GM19025 (cell line): ENCODE results near the gene USP17L20.
"Not testable (repeated sequence)": the region's sequence is repeated elsewhere in the genome, so short reads cannot be mapped to it uniquely, and the experiment has no call there.

Experiments used
- ATAC-seq: cut with Tn5 transposase; IDR thresholded peaks from one replicate; pipeline ENCODE4 v1.9.1; 2021; ENCODE audit warnings: mild to moderate bottlenecking, low read depth, moderate library complexity; ENCODE audit not compliant: unreplicated experiment

The USP17L20 gene, protein sequence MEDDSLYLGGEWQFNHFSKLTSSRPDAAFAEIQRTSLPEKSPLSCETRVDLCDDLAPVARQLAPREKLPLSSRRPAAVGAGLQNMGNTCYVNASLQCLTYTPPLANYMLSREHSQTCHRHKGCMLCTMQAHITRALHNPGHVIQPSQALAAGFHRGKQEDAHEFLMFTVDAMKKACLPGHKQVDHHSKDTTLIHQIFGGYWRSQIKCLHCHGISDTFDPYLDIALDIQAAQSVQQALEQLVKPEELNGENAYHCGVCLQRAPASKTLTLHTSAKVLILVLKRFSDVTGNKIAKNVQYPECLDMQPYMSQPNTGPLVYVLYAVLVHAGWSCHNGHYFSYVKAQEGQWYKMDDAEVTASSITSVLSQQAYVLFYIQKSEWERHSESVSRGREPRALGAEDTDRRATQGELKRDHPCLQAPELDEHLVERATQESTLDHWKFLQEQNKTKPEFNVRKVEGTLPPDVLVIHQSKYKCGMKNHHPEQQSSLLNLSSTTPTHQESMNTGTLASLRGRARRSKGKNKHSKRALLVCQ

DNA sequence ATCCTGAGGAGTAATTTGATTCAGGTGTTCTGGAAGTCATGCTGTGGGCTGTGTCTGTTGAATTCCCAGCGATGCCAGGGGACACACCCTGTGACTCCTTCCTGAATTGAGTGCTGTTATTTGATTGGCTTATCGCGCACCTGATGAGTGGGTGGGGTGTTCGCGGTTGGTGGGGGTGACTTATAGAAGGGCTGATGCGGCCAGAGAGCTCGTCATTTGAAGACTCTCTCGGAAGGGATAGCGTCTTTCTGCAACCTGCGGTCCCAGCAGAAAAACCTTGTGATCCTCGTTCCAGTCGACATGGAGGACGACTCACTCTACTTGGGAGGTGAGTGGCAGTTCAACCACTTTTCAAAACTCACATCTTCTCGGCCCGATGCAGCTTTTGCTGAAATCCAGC, at the start of gene USP17L20:
USP17L20 (plus strand) TSS at position 301 of the 400 bp plus-strand sequence; CDS start at position 301, 0 bp downstream.
- ATAC-seq, result not testable (repeated sequence)

DNA sequence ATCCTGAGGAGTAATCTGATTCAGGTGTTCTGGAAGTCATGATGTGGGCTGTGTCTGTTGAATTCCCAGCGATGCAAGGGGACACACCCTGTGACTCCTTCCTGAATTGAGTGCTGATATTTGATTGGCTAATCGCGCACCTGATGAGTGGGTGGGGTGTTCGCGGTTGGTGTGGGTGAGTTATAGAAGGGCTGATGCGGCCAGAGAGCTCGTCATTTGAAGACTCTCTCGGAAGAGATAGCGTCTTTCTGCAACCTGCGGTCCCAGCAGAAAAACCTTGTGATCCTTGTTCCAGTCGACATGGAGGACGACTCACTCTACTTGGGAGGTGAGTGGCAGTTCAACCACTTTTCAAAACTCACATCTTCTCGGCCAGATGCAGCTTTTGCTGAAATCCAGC, 47.6 kb upstream of the USP17L20 start, which contains the start of gene USP17L10:
USP17L10 (plus strand) TSS at position 301 of the 400 bp plus-strand sequence; CDS start at position 301, 0 bp downstream.
- ATAC-seq, result not testable (repeated sequence)

DNA sequence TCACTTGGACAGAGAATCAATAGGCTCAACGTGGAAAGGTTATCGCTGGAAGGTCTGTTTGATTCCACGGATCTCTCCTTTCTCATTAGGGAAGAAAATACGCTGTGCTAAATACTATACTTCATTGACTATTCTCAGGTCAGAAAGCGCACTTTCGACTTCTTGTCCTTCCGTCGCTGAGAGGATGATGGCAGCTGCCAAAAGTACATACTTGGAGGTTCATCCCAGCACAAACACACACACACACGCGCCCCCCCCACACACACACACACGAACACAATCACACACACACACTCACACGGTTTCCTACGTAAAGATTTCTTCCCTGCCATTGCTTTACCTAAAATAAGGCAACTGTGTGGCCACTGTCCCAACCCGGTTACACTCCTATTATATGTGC, 43.2 kb upstream of the USP17L20 start:
- not testable (repeated sequence) for ATAC-seq

DNA sequence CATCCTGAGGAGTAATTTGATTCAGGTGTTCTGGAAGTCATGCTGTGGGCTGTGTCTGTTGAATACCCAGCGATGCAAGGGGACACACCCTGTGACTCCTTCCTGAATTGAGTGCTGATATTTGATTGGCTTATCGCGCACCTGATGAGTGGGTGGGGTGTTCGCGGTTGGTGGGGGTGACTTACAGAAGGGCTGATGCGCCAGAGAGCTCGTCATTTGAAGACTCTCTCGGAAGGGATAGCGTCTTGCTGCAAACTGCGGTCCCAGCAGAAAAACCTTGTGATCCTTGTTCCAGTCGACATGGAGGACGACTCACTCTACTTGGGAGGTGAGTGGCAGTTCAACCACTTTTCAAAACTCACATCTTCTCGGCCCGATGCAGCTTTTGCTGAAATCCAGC, 42.8 kb upstream of the USP17L20 start, which contains the start of gene USP17L11:
USP17L11 (plus strand) TSS at position 301 of the 400 bp plus-strand sequence; CDS start at position 301, 0 bp downstream.
- ATAC-seq, result not testable (repeated sequence)

DNA sequence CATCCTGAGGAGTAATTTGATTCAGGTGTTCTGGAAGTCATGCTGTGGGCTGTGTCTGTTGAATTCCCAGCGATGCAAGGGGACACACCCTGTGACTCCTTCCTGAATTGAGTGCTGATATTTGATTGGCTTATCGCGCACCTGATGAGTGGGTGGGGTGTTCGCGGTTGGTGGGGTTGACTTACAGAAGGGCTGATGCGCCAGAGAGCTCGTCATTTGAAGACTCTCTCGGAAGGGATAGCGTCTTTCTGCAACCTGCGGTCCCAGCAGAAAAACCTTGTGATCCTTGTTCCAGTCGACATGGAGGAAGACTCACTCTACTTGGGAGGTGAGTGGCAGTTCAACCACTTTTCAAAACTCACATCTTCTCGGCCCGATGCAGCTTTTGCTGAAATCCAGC, 38.1 kb upstream of the USP17L20 start, which contains the start of gene USP17L12:
USP17L12 (plus strand) TSS at position 301 of the 400 bp plus-strand sequence; CDS start at position 301, 0 bp downstream.
- ATAC-seq, result not testable (repeated sequence)

DNA sequence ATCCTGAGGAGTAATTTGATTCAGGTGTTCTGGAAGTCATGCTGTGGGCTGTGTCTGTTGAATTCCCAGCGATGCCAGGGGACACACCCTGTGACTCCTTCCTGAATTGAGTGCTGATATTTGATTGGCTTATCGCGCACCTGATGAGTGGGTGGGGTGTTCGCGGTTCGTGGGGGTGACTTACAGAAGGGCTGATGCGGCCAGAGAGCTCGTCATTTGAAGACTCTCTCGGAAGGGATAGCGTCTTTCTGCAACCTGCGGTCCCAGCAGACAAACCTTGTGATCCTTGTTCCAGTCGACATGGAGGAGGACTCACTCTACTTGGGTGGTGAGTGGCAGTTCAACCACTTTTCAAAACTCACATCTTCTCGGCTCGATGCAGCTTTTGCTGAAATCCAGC, 33.3 kb upstream of the USP17L20 start, which contains the start of gene USP17L13:
USP17L13 (plus strand) TSS at position 301 of the 400 bp plus-strand sequence; CDS start at position 301, 0 bp downstream.
- ATAC-seq, result not testable (repeated sequence)

GRCh38 chr4:9230249-9230648, 27.7 kb upstream of the USP17L20 start:
- ATAC-seq, result not testable (repeated sequence)

DNA sequence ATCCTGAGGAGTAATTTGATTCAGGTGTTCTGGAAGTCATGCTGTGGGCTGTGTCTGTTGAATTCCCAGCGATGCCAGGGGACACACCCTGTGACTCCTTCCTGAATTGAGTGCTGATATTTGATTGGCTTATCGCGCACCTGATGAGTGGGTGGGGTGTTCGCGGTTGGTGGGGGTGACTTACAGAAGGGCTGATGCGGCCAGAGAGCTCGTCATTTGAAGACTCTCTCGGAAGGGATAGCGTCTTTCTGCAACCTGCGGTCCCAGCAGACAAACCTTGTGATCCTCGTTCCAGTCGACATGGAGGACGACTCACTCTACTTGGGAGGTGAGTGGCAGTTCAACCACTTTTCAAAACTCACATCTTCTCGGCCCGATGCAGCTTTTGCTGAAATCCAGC, 23.8 kb upstream of the USP17L20 start, which contains the start of gene USP17L15:
USP17L15 (plus strand) TSS at position 301 of the 400 bp plus-strand sequence; CDS start at position 301, 0 bp downstream.
- not testable (repeated sequence) for ATAC-seq

DNA sequence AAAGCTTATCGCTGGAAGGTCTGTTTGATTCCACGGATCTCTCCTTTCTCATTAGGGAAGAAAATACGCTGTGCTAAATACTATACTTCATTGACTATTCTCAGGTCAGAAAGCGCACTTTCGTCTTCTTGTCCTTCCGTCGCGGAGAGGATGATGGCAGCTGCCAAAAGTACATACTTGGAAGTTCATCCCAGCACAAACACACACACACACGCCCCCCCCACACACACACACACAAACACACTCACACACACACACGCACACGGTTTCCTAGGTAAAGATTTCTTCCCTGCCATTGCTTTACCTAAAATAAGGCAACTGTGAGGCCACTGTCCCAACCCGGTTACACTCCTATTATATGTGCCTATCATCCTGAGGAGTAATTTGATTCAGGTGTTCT, 19.5 kb upstream of the USP17L20 start:
- ATAC-seq, result not testable (repeated sequence)

GRCh38 chr4:9243579-9243978, 14.3 kb upstream of the USP17L20 start, which contains the start of gene USP17L17:
USP17L17 (plus strand) TSS chr4:9243879; CDS start chr4:9243879, 0 bp downstream.
- ATAC-seq, result not testable (repeated sequence)

DNA sequence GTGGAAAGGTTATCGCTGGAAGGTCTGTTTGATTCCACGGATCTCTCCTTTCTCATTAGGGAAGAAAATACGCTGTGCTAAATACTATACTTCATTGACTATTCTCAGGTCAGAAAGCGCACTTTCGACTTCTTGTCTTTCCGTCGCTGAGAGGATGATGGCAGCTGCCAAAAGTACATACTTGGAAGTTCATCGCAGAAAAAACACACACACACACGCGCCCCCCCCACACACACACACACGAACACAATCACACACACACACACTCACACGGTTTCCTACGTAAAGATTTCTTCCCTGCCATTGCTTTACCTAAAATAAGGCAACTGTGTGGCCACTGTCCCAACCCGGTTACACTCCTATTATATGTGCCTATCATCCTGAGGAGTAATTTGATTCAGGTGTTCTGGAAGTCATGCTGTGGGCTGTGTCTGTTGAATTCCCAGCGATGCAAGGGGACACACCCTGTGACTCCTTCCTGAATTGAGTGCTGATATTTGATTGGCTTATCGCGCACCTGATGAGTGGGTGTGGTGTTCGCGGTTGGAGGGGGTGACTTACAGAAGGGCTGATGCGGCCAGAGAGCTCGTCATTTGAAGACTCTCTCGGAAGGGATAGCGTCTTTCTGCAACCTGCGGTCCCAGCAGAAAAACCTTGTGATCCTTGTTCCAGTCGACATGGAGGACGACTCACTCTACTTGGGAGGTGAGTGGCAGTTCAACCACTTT, 9.8 kb upstream of the USP17L20 start, which contains the start of gene USP17L18:
USP17L18 (plus strand) TSS at position 678 of the 728 bp plus-strand sequence; CDS start at position 678, 0 bp downstream.
- ATAC-seq, result not testable (repeated sequence)

GRCh38 chr4:9253078-9253477, 4.8 kb upstream of the USP17L20 start, which contains the start of gene USP17L19:
USP17L19 (plus strand) TSS chr4:9253378; CDS start chr4:9253378, 0 bp downstream.
- ATAC-seq, result not testable (repeated sequence)

- not testable (repeated sequence) for ATAC-seq
Observed at GRCh38 chr4:9262572-9262971, 4.6 kb downstream of the USP17L20 start, which contains the start of gene USP17L21. USP17L21 (plus strand) TSS chr4:9262872; CDS start chr4:9262872, 0 bp downstream.

DNA sequence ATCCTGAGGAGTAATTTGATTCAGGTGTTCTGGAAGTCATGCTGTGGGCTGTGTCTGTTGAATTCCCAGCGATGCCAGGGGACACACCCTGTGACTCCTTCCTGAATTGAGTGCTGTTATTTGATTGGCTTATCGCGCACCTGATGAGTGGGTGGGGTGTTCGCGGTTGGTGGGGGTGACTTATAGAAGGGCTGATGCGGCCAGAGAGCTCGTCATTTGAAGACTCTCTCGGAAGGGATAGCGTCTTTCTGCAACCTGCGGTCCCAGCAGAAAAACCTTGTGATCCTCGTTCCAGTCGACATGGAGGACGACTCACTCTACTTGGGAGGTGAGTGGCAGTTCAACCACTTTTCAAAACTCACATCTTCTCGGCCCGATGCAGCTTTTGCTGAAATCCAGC, 9.4 kb downstream of the USP17L20 start, which contains the start of gene USP17L22:
USP17L22 (plus strand) TSS at position 301 of the 400 bp plus-strand sequence; CDS start at position 301, 0 bp downstream.
- not testable (repeated sequence) for ATAC-seq

DNA sequence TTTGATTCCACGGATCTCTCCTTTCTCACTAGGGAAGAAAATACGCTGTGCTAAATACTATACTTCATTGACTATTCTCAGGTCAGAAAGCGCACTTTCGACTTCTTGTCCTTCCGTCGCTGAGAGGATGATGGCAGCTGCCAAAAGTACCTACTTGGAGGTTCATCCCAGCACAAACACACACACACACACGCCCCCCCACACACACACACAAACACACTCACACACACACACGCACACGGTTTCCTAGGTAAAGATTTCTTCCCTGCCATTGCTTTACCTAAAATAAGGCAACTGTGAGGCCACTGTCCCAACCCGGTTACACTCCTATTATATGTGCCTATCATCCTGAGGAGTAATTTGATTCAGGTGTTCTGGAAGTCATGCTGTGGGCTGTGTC, 13.8 kb downstream of the USP17L20 start:
- ATAC-seq, result not testable (repeated sequence)
